Measurements from ENCODE around the gene CD82. TPM values are rescaled to one million over a fixed set of nuclear protein-coding genes. Genes with fewer than 3 reads are reported as not detected.

CD82 gene
- total and polyA plus RNA-seq, 2 of the 8 experiments (the other 6 are each of a cell fraction or from before 2014, with no cell fraction given) = 7.9 to 10.3 TPM

- TF ChIP-seq SP4 (IDR thresholded peaks at IDR 0.05; ENCODE audit: low read length) = no peak
- no peak for TF ChIP-seq MAFK (IDR thresholded peaks at IDR 0.05; ENCODE audit: low read depth, low read length)
- no peak for TF ChIP-seq EGR1 (IDR thresholded peaks at IDR 0.05; ENCODE audit: borderline replicate concordance, low read depth, low read length)
- no peak for TF ChIP-seq ASH2L (IDR thresholded peaks at IDR 0.05; ENCODE audit: low read length)
- TF ChIP-seq SIN3A (conservative IDR thresholded peaks at IDR 0.05 in 1 of 2, IDR thresholded peaks at IDR 0.05 in 1 of 2; ENCODE audit: low read depth in 1 of 2, low read length in 2 of 2) = no peak
Measured at GRCh38 chr11:44575288-44575672, 9.8 kb downstream of the CD82 start (continued).
